Mesenchymal stem cell (in vitro differentiated cells and primary cell): ENCODE results near the gene NR2C1. TPM values are rescaled to one million over a fixed set of nuclear protein-coding genes. Genes with fewer than 3 reads are reported as not detected.

Experiments
- DNase-seq: peaks from one replicate; pipeline ENCODE4 v3.0.0-alpha.2; 2013
- H2AFZ ChIP-seq: one replicate; pipeline ENCODE4 v1.6.1; 2013; ENCODE audit warnings: low read depth, mild to moderate bottlenecking, control low read depth, inconsistent platforms, low read length, moderate library complexity
- H2AK5ac ChIP-seq: 2 replicates; pipeline ENCODE4 v1.6.1; 2013; ENCODE audit warnings: low read length, moderate library complexity, mild to moderate bottlenecking, inconsistent platforms; ENCODE audit not compliant: severe bottlenecking
- H2BK120ac ChIP-seq: one replicate; pipeline ENCODE4 v1.6.1; 2013; ENCODE audit warnings: low read depth, mild to moderate bottlenecking, inconsistent platforms, low read length, moderate library complexity
- H2BK12ac ChIP-seq, 2 experiments: one replicate each; pipeline ENCODE4 v1.6.1; 2013; ENCODE audit warnings: inconsistent platforms in 2 of 2, low read length in 2 of 2, mild to moderate bottlenecking in 2 of 2, moderate library complexity in 2 of 2, control low read depth in 1 of 2
- H2BK15ac ChIP-seq: one replicate; pipeline ENCODE4 v1.6.1; 2013; ENCODE audit warnings: mild to moderate bottlenecking, low read depth, inconsistent platforms; ENCODE audit not compliant: poor library complexity, severe bottlenecking
- H2BK5ac ChIP-seq: 2 replicates; pipeline ENCODE4 v1.6.1; 2013; ENCODE audit warnings: low read depth, mild to moderate bottlenecking, low read length, control low read depth, inconsistent platforms; ENCODE audit not compliant: poor library complexity, severe bottlenecking
- H3K14ac ChIP-seq, 2 experiments: one replicate each; pipeline ENCODE4 v1.6.1; 2013; ENCODE audit warnings: inconsistent platforms in 2 of 2, low read length in 2 of 2, control low read depth in 1 of 2, mild to moderate bottlenecking in 1 of 2, moderate library complexity in 1 of 2
- H3K18ac ChIP-seq, 2 experiments: one replicate each; pipeline ENCODE4 v1.6.1; 2013; ENCODE audit warnings: inconsistent platforms in 2 of 2, low read length in 2 of 2, control low read depth in 1 of 2, low read depth in 1 of 2, mild to moderate bottlenecking in 1 of 2
- H3K23ac ChIP-seq, 2 experiments: one replicate each; pipeline ENCODE4 v1.6.1; 2013; ENCODE audit warnings: inconsistent platforms in 2 of 2, low read length in 2 of 2, mild to moderate bottlenecking in 2 of 2, moderate library complexity in 2 of 2, control low read depth in 1 of 2
- H3K27ac ChIP-seq: 2 replicates; pipeline ENCODE4 v1.5.1; 2013; ENCODE audit warnings: mild to moderate bottlenecking, moderate library complexity, low read length, control low read depth, inconsistent platforms; ENCODE audit not compliant: poor library complexity, severe bottlenecking
- H3K27me3 ChIP-seq, 2 experiments: 2 replicates each; pipeline versions ENCODE4 v1.6.1 to v1.7.0; 2013; ENCODE audit warnings: low read length in 2 of 2, mild to moderate bottlenecking in 2 of 2, moderate library complexity in 2 of 2, control low read depth in 1 of 2, inconsistent platforms in 1 of 2; ENCODE audit not compliant: control insufficient read depth in 1 of 2, insufficient read depth in 1 of 2
- H3K36me3 ChIP-seq, 2 experiments: 2 replicates each; pipeline versions ENCODE4 v1.6.1 to v1.7.0; 2013; ENCODE audit warnings: low read length in 2 of 2, control low read depth in 1 of 2, inconsistent platforms in 1 of 2, low read depth in 1 of 2, mild to moderate bottlenecking in 1 of 2; ENCODE audit not compliant: insufficient read depth in 2 of 2, control insufficient read depth in 1 of 2
- H3K4ac ChIP-seq, 2 experiments: one replicate each; pipeline ENCODE4 v1.6.1; 2013; ENCODE audit warnings: inconsistent platforms in 2 of 2, low read length in 2 of 2, mild to moderate bottlenecking in 2 of 2, moderate library complexity in 2 of 2, control low read depth in 1 of 2, low read depth in 1 of 2
- H3K4me1 ChIP-seq: 2 replicates; pipeline ENCODE4 v1.6.1; 2013; ENCODE audit warnings: low read depth, low read length, control low read depth; ENCODE audit not compliant: control insufficient read depth, insufficient read depth
- H3K4me2 ChIP-seq: 2 replicates; pipeline ENCODE4 v1.6.1; 2013; ENCODE audit warnings: low read length, mild to moderate bottlenecking, inconsistent platforms; ENCODE audit not compliant: poor library complexity, severe bottlenecking
- H3K4me3 ChIP-seq, 2 experiments: 2 replicates each; pipeline versions ENCODE4 v1.5.1 to v1.7.0; 2013; ENCODE audit warnings: low read length in 2 of 2, mild to moderate bottlenecking in 2 of 2, control low read depth in 1 of 2, low read depth in 1 of 2; ENCODE audit not compliant: insufficient read depth in 1 of 2
- H3K79me1 ChIP-seq: replicated peaks from 2 replicates; pipeline ENCODE4 v1.6.1; 2013; ENCODE audit warnings: mild to moderate bottlenecking, control low read depth, low read length, inconsistent platforms; ENCODE audit not compliant: poor library complexity, severe bottlenecking
- H3K9ac ChIP-seq: 2 replicates; pipeline ENCODE4 v1.7.0; 2013; ENCODE audit warnings: mild to moderate bottlenecking, low read length, moderate library complexity
- H3K9me3 ChIP-seq: 2 replicates; pipeline ENCODE4 v1.7.0; 2013; ENCODE audit warnings: mild to moderate bottlenecking, low read length; ENCODE audit not compliant: control insufficient read depth
- H4K8ac ChIP-seq: one replicate; pipeline ENCODE4 v1.6.1; 2013; ENCODE audit warnings: inconsistent platforms, mild to moderate bottlenecking, low read length, moderate library complexity
- H4K91ac ChIP-seq: one replicate; pipeline ENCODE4 v1.6.1; 2013; ENCODE audit warnings: mild to moderate bottlenecking, low read length, inconsistent platforms
- WGBS: methylation state at CpG from one replicate; pipeline ENCODE4 v1.1.7; 2013; ENCODE audit warnings: mixed read lengths; 5-methylcytosine and 5-hydroxymethylcytosine counted together
- polyA plus RNA-seq, 2 experiments: library from polyadenylated mRNA; stranded (reverse); fragments of 200-250 nt; gene quantifications; one replicate each; pipeline ENCODE4 v1.2.3, GENCODE V29; 2013

The NR2C1 gene
- polyA plus RNA-seq (2013, experiment 1 of 2): 33.2 TPM
- polyA plus RNA-seq (2013, experiment 2 of 2): 34.3 TPM

DNA sequence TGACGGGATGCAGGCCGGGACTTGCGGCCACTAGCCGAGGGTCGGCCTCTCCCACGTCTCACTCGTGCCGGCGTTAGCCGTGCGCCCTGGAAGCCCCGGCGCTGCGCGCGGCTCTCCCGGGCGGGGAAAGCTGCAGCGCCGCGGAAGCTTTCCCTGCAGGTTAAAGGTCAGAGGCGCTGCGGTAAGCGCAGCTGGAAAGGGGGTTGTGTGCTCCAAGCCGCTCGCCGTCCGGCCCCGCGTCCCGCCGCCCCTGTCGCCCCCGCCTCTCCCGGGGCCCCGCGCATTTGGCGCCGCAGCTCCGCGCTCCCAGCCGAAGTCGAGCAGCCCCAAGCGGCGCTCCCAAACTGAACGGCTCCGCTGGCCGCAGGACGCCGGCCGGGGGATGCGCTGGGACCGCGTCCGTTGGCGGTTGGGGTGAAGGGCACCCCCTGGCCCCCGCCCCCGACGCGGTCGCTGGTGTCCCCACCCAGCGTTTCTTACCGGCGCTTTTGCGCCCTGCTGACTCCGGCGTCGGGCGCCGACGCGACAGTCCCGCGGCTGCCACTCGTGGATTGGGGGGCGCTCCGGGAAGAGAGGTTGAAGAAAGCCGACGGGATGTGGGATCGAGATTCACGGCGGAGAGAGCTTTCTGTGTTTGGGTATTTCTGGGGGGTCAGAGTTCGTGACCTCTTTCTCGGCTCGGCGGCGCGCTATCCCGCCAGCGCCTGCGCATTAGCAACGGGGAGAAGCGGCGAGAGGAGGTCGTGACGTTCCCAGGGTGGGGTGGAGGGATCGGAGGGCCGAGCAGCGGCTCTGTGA is at the start of gene NR2C1:
TSS of gene NR2C1 (minus strand) at position 719 of the 798 bp plus-strand sequence. CDS start 6,234 bp downstream, outside the sequence.
- peak within 1 kb of the TSS; percentile 89 for H2AFZ ChIP-seq
- peak within 1 kb of the TSS; percentile 97 for H4K91ac ChIP-seq
- peak within 1 kb of the TSS; percentile 57 for H3K27ac ChIP-seq
- peak within 1 kb of the TSS in 1 of 2 experiments; percentile 73 for H2BK12ac ChIP-seq
- H4K8ac ChIP-seq: peak within 1 kb of the TSS; percentile 96
- H3K27me3 ChIP-seq: no peaks in the 10 kb centered on the region
- peak within 1 kb of the TSS; percentile 87 for H3K4me2 ChIP-seq
- peaks cover 12% of the 10 kb centered on the region for H3K79me1 ChIP-seq
- no peaks in the 10 kb centered on the region for H3K9me3 ChIP-seq
- peak within 1 kb of the TSS in 1 of 2 experiments; percentile 31 for H3K23ac ChIP-seq
- H3K4me1 ChIP-seq: no peaks in the 10 kb centered on the region
- H2BK120ac ChIP-seq: peak within 1 kb of the TSS; percentile 64
- peak within 1 kb of the TSS; percentile 94 for H3K18ac ChIP-seq
- H3K36me3 ChIP-seq: peaks cover 8 to 11% of the 10 kb centered on the region in 2 experiments
- peak within 1 kb of the TSS; percentile 89 for H2BK15ac ChIP-seq
- H3K4ac ChIP-seq: peak within 1 kb of the TSS; percentile 81 to 95
- H2BK5ac ChIP-seq: peak within 1 kb of the TSS; percentile 69
- peak within 1 kb of the TSS; percentile 35 to 62 for H3K14ac ChIP-seq
- H3K9ac ChIP-seq: peak within 1 kb of the TSS; percentile 92
- under 1% methylated on average over 84 of the region's 99 CpGs for WGBS
- no peak within 1 kb of the TSS for H2AK5ac ChIP-seq
- peak; percentile 93 for DNase-seq
- peak within 1 kb of the TSS; percentile 96 to 97 for H3K4me3 ChIP-seq

DNA sequence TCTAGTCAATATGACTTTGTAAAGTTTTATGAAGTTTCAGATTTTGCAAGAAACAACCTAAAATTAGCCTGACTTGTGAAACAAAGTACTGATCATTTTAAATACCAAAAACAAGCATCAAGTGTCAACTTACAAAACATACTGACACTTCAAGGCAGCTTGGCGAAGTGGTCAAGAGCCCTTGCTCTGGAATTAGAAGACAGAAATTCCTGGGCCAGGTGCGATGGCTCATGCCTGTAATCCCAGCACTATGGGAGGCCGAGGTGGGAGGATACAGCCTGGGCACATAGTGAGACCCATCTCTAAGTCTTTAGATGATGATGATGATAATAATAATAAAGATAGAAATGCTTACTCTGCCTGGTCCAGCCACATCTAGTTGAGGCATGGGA is 45.4 kb upstream of the NR2C1 start:
- Histone ChIP-seq H3K18ac (no peak overlapping the region), H3K27me3 (no peaks in the 10 kb centered on the region), H3K9ac (peak overlapping the region; percentile 70), H3K9me3 (no peaks in the 10 kb centered on the region), H3K36me3 (peaks cover 0 to 14% of the 10 kb centered on the region in 2 experiments), H3K4me2 (no peak overlapping the region), H2AFZ (no peak overlapping the region), H3K14ac (no peak overlapping the region), H4K91ac (no peak overlapping the region), H3K27ac (peak overlapping the region; percentile 82), H3K4me1 (peaks cover 14% of the 10 kb centered on the region), H2BK120ac (no peak overlapping the region), H2BK5ac (no peak overlapping the region), H3K4ac (no peak overlapping the region), H3K4me3 (no peak overlapping the region), H2BK12ac (no peak overlapping the region), H2AK5ac (peak overlapping the region; percentile 9), H4K8ac (no peak overlapping the region), H3K23ac (no peak overlapping the region), H3K79me1 (peaks cover 11% of the 10 kb centered on the region), H2BK15ac (no peak overlapping the region)
- DNase-seq: peak; percentile 34
- 34% methylated on average over 3 of the region's 3 CpGs for WGBS

DNA sequence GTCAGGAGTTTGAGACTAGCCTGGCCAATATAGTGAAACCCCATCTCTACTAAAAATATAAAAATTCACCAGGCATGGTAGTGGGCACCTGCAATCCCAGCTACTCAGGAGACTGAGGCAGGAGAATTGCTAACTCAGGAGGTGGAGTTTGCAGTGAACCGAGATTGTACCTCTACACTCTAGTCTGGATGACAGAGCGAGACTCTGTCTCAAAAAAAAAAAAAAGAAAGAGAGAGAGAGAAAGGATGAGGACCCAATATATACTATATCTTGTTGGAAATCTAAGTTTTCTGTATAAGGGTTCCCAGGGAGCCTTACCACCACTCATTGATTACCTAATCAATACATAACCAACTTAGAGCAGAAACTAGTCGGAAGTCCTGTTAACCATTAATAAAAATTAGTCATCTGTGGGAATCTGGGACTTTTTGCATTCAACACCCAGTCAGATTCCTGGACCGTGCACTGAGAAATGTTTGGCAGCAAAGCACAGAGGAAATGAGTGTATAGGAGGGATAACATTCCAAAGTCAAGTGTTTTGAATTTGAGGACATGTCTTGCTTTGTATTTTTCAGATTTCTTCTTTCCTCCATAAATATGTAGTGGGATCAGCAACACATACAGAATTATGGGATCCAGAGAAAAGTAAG is 44.8 kb upstream of the NR2C1 start:
- Histone ChIP-seq H2BK15ac (no peak overlapping the region), H3K9ac (peak overlapping the region; percentile 70), H3K36me3 (peaks cover 0 to 11% of the 10 kb centered on the region in 2 experiments), H3K79me1 (peaks cover 10% of the 10 kb centered on the region), H2BK12ac (no peak overlapping the region), H3K23ac (no peak overlapping the region), H3K4me2 (no peak overlapping the region), H3K27ac (peak overlapping the region; percentile 82), H3K4ac (no peak overlapping the region), H3K14ac (no peak overlapping the region), H3K4me3 (no peak overlapping the region), H4K8ac (no peak overlapping the region), H2AK5ac (no peak overlapping the region), H3K18ac (no peak overlapping the region), H4K91ac (no peak overlapping the region), H2AFZ (no peak overlapping the region), H2BK5ac (peak overlapping the region; percentile 57), H3K27me3 (no peaks in the 10 kb centered on the region), H3K4me1 (peaks cover 14% of the 10 kb centered on the region), H2BK120ac (no peak overlapping the region), H3K9me3 (no peaks in the 10 kb centered on the region)
- WGBS: 20% methylated on average over 3 of the region's 4 CpGs
- peak; percentile 77 for DNase-seq

DNA sequence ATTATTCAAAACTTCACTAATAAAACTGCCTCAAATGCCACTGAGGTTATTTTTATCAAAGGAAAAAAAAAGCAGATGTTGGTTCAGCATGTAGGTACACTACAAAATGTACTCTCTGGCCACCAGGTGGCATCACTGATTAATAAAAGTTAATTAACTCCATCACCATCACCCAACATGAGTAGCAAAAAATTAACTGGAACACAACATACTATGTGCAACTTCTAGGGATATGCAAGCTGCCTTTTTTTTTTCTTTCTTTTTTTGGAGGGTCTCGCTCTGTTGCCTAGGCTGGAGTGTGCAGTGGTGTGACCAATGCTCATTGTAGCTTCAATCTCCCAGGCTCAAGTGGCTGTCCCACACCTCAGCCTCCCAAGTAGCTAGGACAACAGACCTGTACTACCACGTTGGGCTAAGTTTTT is 43.8 kb upstream of the NR2C1 start:
- Histone ChIP-seq H3K9me3 (no peaks in the 10 kb centered on the region), H3K4me2 (no peak overlapping the region), H2AK5ac (peak overlapping the region; percentile 11), H2BK120ac (no peak overlapping the region), H3K4me3 (no peak overlapping the region), H2BK5ac (no peak overlapping the region), H2AFZ (no peak overlapping the region), H3K36me3 (peaks cover 0 to 13% of the 10 kb centered on the region in 2 experiments), H3K4me1 (peaks cover 14% of the 10 kb centered on the region), H3K27ac (peak overlapping the region; percentile 82), H3K23ac (no peak overlapping the region), H3K14ac (no peak overlapping the region), H2BK12ac (no peak overlapping the region), H3K79me1 (peaks cover 5% of the 10 kb centered on the region), H3K18ac (no peak overlapping the region), H4K8ac (no peak overlapping the region), H3K27me3 (no peaks in the 10 kb centered on the region), H4K91ac (no peak overlapping the region), H2BK15ac (peak overlapping the region; percentile 12), H3K4ac (no peak overlapping the region), H3K9ac (peak overlapping the region; percentile 45)
- peak; percentile 80 for DNase-seq
- 71% methylated on average over 2 of the region's 2 CpGs for WGBS
